Activated naive CD4-positive, alpha-beta T cell treated with anti-CD3 and anti-CD28 coated beads, Interleukin-2, amount 10 ng/mL, durations not matched to agents 7 days and 5 days (primary cell): ENCODE data around the gene POLR2B.
A peak's percentile ranks its signal among the peaks of the same experiment; 100 is the strongest.
"Not testable (repeated sequence)": the region's sequence is repeated elsewhere in the genome, so short reads cannot be mapped to it uniquely, and the experiment has no call there.

Source experiments
- CTCF ChIA-PET: fragments of 350-600 bp; sonication (Branson Sonifier 250); formaldehyde crosslinking; loops from one replicate; lab custom pipeline; 2021; ENCODE audit warnings: antibody characterized with exemption; lab: Charles Lee
- DNase-seq: peaks from one replicate; pipeline ENCODE4 v3.0.0-alpha.2; 2020
- H3K27ac Mint-ChIP-seq: one replicate; pipeline ENCODE4 v1.8.0; 2021; ENCODE audit warnings: mild to moderate bottlenecking, moderate library complexity, mixed read lengths
- H3K27me3 Mint-ChIP-seq: one replicate; pipeline ENCODE4 v1.8.0; 2021; ENCODE audit warnings: mild to moderate bottlenecking, mixed read lengths
- H3K36me3 Mint-ChIP-seq: one replicate; pipeline ENCODE4 v1.8.0; 2021; ENCODE audit warnings: mixed read lengths
- H3K4me1 Mint-ChIP-seq: one replicate; pipeline ENCODE4 v1.8.0; 2021; ENCODE audit warnings: mixed read lengths
- H3K4me3 Mint-ChIP-seq: one replicate; pipeline ENCODE4 v1.8.0; 2021; ENCODE audit warnings: mild to moderate bottlenecking, moderate library complexity, mixed read lengths
- H3K9me3 Mint-ChIP-seq: one replicate; pipeline ENCODE4 v1.8.0; 2021; ENCODE audit warnings: mixed read lengths

Gene POLR2B

DNA sequence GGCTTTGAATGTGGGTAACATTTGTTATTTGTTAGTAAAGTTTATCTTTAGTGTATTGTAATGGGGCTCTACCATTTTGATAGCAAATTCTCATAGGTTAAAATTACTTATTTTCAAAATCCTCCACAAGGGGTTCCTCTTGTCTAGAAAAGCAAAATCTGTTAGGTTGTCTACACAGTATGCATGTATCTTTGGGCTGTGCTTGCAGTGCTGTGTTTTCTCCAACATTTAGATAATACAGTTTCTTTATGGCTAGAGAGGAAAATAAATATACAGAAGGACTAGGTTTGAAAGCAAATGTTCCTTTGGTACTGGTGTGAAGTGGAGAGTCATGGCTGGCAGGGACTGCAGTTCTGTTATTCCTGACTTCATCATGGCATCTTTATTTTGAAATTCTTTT, 40.3 kb downstream of the POLR2B start:
- H3K27me3 Mint-ChIP-seq = no peaks in the 10 kb centered on the region
- CTCF ChIA-PET = no interaction called here
- peaks cover 50% of the 10 kb centered on the region for H3K36me3 Mint-ChIP-seq
- H3K9me3 Mint-ChIP-seq = no peaks in the 10 kb centered on the region
- no peaks in the 10 kb centered on the region for H3K4me1 Mint-ChIP-seq
- no peak overlapping the region for H3K27ac Mint-ChIP-seq
- no peak overlapping the region for H3K4me3 Mint-ChIP-seq
- DNase-seq = no peak

DNA sequence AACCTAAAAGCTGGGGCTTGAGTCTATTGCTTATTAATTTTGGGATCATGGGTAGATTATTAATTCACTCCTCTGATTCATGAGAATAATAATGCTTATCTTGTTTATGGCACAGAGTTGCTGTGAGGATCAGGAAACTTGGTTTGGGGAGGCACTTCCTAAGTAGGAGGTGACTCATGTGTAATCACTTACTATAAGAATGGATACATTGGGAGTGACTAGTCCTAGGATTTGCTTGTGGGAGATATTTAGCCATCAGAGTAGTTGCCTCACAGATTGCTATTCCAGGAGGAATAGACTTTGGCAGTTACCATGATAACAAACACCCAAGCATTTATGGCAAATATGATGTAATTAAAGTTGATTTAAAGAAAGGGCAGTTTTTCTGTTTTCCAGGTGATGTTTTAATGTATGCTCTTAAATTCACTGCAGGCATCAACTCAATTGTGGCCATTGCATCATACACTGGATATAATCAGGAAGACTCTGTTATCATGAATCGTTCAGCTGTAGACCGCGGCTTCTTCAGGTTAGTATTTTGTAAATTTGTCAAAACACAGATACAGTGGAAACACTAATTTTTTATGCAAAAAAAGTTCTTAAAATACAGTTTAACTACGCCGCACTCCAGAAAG, 41.9 kb downstream of the POLR2B start:
- no peak for DNase-seq
- peak overlapping the region; percentile 9 for H3K27ac Mint-ChIP-seq
- no peaks in the 10 kb centered on the region for H3K9me3 Mint-ChIP-seq
- no peaks in the 10 kb centered on the region for H3K27me3 Mint-ChIP-seq
- CTCF ChIA-PET = no interaction called here
- no peaks in the 10 kb centered on the region for H3K4me1 Mint-ChIP-seq
- H3K4me3 Mint-ChIP-seq = no peak overlapping the region
- peaks cover 55% of the 10 kb centered on the region for H3K36me3 Mint-ChIP-seq

DNA sequence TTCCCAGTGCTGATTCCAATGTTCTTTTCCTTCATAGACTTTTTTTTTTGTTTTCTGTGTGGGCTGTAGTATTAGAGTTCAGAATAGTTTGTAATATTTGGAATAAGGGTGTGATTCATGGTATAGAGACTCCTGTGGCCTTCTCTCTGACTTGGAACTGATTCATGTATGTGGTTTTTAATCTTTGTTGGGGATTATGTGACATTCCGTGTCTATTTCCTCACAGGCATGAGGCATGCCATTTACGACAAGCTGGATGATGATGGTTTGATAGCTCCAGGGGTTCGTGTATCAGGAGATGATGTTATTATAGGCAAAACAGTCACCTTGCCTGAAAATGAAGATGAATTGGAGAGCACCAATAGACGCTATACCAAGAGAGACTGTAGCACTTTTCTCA, 44.4 kb downstream of the POLR2B start:
- H3K9me3 Mint-ChIP-seq = no peaks in the 10 kb centered on the region
- H3K4me3 Mint-ChIP-seq = no peak overlapping the region
- DNase-seq = no peak
- CTCF ChIA-PET = interaction anchor here (1.0 kb wide), 1 partner anchor 15 kb away, joined by 3 read pairs; no protein-coding TSS in a partner anchor
- peaks cover 54% of the 10 kb centered on the region for H3K36me3 Mint-ChIP-seq
- no peaks in the 10 kb centered on the region for H3K27me3 Mint-ChIP-seq
- no peaks in the 10 kb centered on the region for H3K4me1 Mint-ChIP-seq
- H3K27ac Mint-ChIP-seq = no peak overlapping the region

DNA sequence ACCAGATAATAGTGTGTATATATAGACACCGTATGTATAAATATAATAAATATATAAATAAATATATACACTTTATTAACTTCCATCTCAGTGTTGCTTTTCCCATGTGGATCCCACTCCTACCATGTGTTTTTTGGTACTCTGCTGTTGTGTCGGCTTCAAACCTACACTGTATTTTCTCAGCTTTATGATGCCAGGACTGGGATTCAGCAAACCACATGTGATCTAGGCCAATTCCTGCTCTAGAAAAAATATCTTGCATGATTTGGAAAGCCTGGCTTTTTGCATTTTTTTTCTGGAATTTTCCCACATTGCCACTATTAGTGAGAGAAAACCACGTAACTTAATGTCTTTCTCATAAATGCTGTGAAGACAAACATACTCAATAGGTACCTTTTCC, 55.8 kb downstream of the POLR2B start:
- CTCF ChIA-PET = no interaction called here
- H3K27me3 Mint-ChIP-seq = peaks cover 10% of the 10 kb centered on the region
- no peaks in the 10 kb centered on the region for H3K4me1 Mint-ChIP-seq
- H3K4me3 Mint-ChIP-seq = no peak overlapping the region
- no peaks in the 10 kb centered on the region for H3K9me3 Mint-ChIP-seq
- H3K36me3 Mint-ChIP-seq = peaks cover 21% of the 10 kb centered on the region
- no peak overlapping the region for H3K27ac Mint-ChIP-seq
- no peak for DNase-seq

DNA sequence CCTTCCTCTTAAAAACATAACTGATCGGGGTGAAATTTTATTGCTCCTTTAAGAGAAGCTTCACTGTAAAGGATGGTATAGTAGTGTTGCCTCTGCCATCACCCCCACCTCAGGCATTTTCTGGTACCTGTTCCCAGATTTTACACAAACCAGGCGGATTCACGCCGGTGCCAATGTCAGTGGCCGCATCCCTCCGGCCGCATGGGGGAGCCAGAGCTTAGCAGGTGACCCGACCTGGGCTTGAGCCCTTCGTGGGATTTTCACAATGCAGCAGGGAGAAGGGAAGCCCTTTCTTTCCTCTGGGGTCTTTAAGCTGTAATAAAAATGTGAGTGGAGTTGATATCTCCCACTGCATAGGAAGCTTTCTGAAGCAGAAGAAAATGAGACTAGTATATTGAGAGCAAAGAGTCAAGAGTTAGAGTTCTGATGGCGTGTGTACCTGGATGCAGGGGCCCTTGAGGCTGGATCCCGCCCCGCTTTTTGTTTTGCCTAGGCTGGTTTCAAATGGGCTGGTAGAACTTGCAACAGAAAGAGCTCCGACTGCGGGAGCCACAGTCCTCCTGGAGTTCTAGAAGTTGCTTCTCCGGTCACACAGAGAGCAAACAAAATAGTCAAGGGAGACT, 59.4 kb downstream of the POLR2B start:
- CTCF ChIA-PET = interaction anchor here (1.0 to 1.1 kb wide), 3 partner anchors 14 to 177 kb away, joined by 3 to 4 read pairs (median 3); no protein-coding TSS in a partner anchor
- peaks cover 22% of the 10 kb centered on the region for H3K27me3 Mint-ChIP-seq
- H3K36me3 Mint-ChIP-seq = peaks cover 3% of the 10 kb centered on the region
- no peak for DNase-seq
- no peak overlapping the region for H3K4me3 Mint-ChIP-seq
- H3K4me1 Mint-ChIP-seq = no peaks in the 10 kb centered on the region
- no peaks in the 10 kb centered on the region for H3K9me3 Mint-ChIP-seq
- H3K27ac Mint-ChIP-seq = no peak overlapping the region

DNA sequence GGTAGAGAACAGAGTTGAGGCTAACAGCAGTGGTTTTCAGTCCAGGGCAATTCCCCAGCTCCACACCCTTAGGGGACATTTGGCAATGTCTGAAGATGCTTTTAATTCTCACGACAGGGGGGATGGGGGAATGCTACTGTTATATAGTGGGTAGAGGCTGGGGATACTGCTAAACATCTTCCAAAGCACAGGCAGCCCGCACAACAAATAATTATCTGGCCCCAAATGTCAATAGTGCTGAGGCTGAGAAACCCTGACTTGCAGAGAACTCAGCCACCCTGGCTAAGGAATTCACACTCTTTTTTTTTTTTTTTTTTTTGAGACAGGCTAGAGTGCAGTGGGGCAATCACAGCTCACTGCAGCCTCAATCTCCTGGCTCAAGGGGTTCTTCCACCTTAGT, 60.6 kb downstream of the POLR2B start:
- Mint-ChIP-seq H3K36me3 (no peaks in the 10 kb centered on the region), H3K27me3 (peaks cover 22% of the 10 kb centered on the region), H3K4me3 (no peak overlapping the region), H3K4me1 (no peaks in the 10 kb centered on the region), H3K27ac (no peak overlapping the region), H3K9me3 (no peaks in the 10 kb centered on the region)
- DNase-seq = no peak
- CTCF ChIA-PET = interaction anchor here (1.1 to 1.5 kb wide), 2 partner anchors 9 to 176 kb away, joined by 3 to 4 read pairs; no protein-coding TSS in a partner anchor

DNA sequence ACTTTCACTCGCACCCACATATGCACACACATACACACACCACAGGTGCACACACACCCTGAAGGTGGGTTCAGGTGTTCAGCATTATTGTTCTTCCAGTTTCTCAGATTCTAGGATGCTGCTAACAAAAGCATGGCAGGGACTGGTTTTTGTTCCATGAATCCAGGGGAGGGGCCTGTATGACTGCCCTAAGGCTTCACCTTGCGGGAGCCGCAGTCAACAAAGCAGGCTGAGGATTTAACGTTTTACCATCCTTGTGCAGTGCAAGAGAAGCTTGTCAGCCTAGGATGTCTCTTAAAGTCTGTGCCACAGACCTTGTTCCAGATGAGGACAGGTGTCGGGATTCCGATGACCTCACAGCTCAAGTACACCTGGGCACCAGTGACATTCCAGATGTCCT, 61.8 kb downstream of the POLR2B start:
- Mint-ChIP-seq H3K36me3 (no peaks in the 10 kb centered on the region), H3K4me1 (no peaks in the 10 kb centered on the region), H3K9me3 (no peaks in the 10 kb centered on the region), H3K27ac (no peak overlapping the region), H3K4me3 (no peak overlapping the region), H3K27me3 (peaks cover 22% of the 10 kb centered on the region)
- DNase-seq = no peak
- CTCF ChIA-PET = interaction anchor here (1.5 kb wide), 1 partner anchor 10 kb away, joined by 4 read pairs; no protein-coding TSS in a partner anchor

DNA sequence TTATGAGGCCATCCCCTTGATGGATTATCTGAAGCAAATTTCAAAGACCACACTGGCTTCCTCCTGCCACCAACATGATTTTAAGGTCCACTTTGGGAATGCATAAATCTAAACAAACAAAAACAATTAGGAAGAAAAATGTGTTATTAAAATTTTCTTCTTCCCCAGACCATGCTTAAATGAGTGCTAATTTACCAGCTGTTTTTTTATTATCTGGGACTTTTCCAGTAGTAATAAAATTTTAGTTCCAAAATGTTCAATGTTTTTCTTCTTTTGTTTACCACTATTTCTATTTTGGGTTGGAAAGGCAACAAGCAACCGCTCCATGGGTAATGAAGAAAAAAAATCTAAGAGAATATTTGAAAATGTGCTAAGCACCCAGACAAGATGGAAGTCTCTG, 62.3 kb downstream of the POLR2B start:
- no peak for DNase-seq
- peaks cover 22% of the 10 kb centered on the region for H3K27me3 Mint-ChIP-seq
- H3K9me3 Mint-ChIP-seq = no peaks in the 10 kb centered on the region
- no peak overlapping the region for H3K27ac Mint-ChIP-seq
- H3K36me3 Mint-ChIP-seq = no peaks in the 10 kb centered on the region
- no peak overlapping the region for H3K4me3 Mint-ChIP-seq
- CTCF ChIA-PET = no interaction called here
- no peaks in the 10 kb centered on the region for H3K4me1 Mint-ChIP-seq

DNA sequence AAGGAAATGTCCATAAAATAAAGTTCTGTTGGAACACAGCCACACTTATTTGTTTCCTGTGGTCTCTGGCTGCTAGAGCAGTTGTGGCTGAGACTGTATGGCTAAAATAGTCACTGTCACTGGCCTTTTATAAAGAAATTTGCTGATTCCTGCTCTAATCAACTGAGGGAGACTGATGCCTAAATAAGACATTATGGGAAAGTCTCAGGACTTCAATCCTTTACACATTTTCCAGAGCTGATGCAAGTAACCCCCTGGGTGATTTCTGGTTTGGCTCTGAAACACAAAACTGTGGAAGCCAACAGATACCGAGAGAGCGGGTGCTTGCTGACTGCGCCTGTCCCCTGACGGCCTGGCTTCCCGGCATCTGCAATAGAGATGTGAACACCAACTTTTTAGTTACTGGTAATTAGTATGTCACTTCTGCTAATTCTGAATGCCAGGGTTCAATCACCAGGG, 64.0 kb downstream of the POLR2B start:
- CTCF ChIA-PET = no interaction called here
- Mint-ChIP-seq H3K27ac (no peak overlapping the region), H3K27me3 (peaks cover 22% of the 10 kb centered on the region), H3K36me3 (no peaks in the 10 kb centered on the region), H3K4me1 (no peaks in the 10 kb centered on the region), H3K4me3 (no peak overlapping the region), H3K9me3 (no peaks in the 10 kb centered on the region)
- no peak for DNase-seq

DNA sequence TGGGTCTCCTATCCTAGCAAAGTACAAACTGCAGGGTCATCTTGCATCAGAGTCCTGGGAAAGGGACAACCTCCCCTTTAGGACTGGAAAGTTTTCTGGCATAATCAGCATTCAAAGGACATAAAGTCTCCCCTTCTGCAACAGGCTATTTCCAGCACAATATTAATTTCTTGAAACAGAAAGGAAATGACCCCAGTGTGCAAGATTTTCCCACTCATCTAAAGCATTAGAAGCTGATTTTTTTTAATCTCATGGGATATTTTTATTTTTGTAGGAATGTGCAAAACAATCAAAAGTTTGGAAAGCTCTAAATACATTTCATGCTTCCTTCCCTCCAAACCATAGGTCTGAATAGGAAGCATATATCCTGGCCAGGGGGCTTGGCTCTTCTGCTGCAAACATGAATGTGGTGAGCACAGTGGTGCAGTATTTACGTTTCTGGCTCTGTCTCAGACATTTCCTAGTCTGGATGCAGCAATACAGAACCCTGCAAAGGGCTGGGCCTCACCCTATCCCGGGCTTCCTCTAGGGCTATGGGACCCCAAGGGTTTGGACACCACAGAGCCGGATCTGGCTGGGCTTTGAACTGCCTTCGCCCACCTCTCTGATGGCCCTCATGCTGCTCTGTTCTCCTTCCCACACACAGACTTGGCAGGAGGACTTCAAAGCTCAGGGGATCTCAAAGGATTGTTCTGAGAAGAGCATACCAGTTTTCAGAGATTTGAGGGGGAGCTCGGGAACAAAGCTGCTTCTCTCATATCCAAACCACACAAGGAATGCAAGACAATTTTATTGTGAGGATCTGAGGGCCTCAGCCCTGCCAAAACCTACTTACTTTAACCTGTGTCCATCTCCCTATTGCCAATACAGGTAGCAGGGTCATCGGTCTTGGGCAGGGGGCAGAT, 64.9 kb downstream of the POLR2B start:
- no peak for DNase-seq
- H3K27ac Mint-ChIP-seq = no peak overlapping the region
- H3K27me3 Mint-ChIP-seq = peaks cover 17% of the 10 kb centered on the region
- no peaks in the 10 kb centered on the region for H3K4me1 Mint-ChIP-seq
- CTCF ChIA-PET = no interaction called here
- H3K9me3 Mint-ChIP-seq = no peaks in the 10 kb centered on the region
- no peaks in the 10 kb centered on the region for H3K36me3 Mint-ChIP-seq
- no peak overlapping the region for H3K4me3 Mint-ChIP-seq

DNA sequence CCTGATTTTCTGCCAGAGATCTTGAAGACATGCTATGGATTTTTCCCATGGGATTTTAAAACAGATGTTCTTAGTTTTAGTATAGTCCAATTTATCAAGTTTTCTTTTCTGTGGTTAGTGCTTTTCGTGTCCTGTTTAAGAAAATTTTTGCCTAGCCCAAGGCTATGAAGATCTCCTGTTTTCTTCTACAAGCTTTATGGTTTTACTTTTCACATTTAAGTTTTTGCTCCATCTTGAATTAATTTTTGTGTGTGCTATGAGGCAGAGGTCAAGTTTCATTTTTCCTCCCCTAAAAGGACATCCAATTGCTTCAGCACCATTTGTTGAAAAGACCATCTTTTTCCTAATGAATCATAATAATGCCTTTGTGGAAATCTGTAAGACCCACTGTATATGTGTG, 65.6 kb downstream of the POLR2B start:
- H3K9me3 Mint-ChIP-seq = no peaks in the 10 kb centered on the region
- H3K36me3 Mint-ChIP-seq = no peaks in the 10 kb centered on the region
- no peaks in the 10 kb centered on the region for H3K4me1 Mint-ChIP-seq
- H3K27me3 Mint-ChIP-seq = peaks cover 13% of the 10 kb centered on the region
- H3K4me3 Mint-ChIP-seq = no peak overlapping the region
- no peak for DNase-seq
- H3K27ac Mint-ChIP-seq = no peak overlapping the region
- CTCF ChIA-PET = no interaction called here

DNA sequence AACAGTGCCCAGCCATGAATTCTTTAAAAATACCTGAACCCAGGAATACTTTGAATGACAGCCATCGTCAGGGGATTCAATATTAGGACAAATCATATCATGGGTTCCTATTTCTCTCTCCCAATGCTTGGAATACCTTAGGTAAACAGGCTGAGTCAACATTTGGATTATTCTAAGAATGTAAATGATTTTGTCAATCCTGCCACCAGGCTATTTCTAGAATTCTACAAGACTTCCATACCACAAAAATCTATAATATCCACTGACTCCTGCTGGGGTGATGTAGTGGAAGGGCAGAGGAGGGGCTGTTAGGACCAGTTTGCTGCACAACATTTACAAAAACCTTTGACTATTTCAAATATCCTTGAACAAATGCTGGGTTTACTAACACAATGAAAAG, 66.3 kb downstream of the POLR2B start:
- no peak overlapping the region for H3K4me3 Mint-ChIP-seq
- H3K9me3 Mint-ChIP-seq = no peaks in the 10 kb centered on the region
- no peak for DNase-seq
- peaks cover 10% of the 10 kb centered on the region for H3K27me3 Mint-ChIP-seq
- H3K4me1 Mint-ChIP-seq = no peaks in the 10 kb centered on the region
- CTCF ChIA-PET = no interaction called here
- no peak overlapping the region for H3K27ac Mint-ChIP-seq
- no peaks in the 10 kb centered on the region for H3K36me3 Mint-ChIP-seq

DNA sequence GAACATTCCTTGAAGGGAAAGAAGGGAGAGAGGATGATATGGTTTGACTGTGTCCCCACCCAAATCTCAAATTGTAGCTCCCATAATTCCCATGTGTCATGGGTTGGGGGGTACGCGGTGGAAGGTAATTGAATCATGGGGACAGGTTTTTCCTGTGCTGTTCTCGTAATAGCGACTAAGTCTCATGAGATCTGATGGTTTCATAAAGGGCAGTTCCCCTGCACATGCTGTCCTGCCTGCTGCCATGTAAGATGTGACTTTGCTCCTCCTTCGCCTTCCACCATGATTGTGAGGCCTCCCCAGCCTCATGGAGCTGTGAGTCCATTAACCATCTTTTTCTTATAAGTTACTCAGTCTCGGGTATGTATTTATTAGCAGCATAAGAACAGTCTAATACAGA, 68.3 kb downstream of the POLR2B start:
- H3K27ac Mint-ChIP-seq, DNase-seq, H3K36me3 Mint-ChIP-seq, H3K9me3 Mint-ChIP-seq, H3K27me3 Mint-ChIP-seq, CTCF ChIA-PET, H3K4me3 Mint-ChIP-seq, H3K4me1 Mint-ChIP-seq: not testable (repeated sequence)

DNA sequence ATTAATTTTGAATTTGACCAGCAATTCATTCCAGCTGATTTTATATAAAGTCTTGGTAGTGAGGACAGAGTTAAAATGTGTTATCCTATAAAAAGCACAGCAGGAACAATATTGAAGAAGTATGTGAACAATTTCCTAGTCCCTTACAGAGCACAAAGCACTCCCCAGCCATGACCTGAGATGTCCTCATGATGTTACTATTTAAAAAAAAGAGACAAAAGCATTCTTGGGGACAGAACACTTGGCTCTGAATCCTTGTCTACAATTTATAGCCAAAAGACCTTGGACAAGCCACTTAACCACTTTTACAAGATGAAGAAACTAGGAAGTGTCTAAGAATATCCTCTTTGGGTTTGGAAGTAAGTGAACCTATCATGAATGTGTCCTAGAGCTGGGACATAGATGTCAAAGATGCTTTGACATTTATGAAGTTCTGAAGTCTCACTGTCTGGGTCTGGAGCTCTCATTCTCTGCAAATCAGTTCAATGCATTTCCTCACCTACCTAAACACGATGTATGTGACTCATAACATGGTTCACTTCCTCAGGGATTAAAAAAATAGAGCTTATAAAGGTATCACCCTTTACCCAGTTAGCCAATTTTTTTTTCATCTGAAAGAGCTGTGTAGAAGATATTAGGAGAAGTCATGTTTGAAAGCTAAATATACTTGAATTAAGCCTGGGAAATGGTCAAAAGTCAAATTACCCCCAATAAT, 70.1 kb downstream of the POLR2B start:
- H3K4me3 Mint-ChIP-seq = no peak overlapping the region
- DNase-seq = no peak
- H3K36me3 Mint-ChIP-seq = no peaks in the 10 kb centered on the region
- H3K4me1 Mint-ChIP-seq = no peaks in the 10 kb centered on the region
- H3K9me3 Mint-ChIP-seq = no peaks in the 10 kb centered on the region
- H3K27ac Mint-ChIP-seq = no peak overlapping the region
- H3K27me3 Mint-ChIP-seq = peaks cover 4% of the 10 kb centered on the region
- CTCF ChIA-PET = no interaction called here
